ENCODE measurements around the gene AMIGO3.
"Not testable (repeated sequence)": the region's sequence is repeated elsewhere in the genome, so short reads cannot be mapped to it uniquely, and the experiment has no call there.

AMIGO3 gene

DNA sequence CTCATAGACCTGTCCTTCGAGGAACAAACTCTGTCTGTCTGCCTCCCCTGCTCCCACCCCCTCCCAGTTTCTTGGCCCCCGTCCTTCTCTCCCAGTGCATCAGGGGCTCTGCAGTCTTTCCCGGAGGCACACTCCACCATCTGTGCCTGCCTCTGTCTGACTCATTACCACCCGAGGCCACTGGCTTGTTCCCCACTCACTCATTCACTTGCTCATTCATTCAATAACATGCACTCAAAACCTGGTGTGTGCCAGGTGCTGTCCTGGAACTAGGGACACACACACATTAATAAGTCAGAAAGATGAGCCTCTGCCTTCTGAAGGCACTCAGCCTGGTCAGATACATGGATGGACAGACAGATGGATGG, 12.4 kb downstream of the AMIGO3 start:
- no peak for DNase-seq

GRCh38 chr3:49706456-49707112, 12.9 kb downstream of the AMIGO3 start:
- no peak for DNase-seq

DNA sequence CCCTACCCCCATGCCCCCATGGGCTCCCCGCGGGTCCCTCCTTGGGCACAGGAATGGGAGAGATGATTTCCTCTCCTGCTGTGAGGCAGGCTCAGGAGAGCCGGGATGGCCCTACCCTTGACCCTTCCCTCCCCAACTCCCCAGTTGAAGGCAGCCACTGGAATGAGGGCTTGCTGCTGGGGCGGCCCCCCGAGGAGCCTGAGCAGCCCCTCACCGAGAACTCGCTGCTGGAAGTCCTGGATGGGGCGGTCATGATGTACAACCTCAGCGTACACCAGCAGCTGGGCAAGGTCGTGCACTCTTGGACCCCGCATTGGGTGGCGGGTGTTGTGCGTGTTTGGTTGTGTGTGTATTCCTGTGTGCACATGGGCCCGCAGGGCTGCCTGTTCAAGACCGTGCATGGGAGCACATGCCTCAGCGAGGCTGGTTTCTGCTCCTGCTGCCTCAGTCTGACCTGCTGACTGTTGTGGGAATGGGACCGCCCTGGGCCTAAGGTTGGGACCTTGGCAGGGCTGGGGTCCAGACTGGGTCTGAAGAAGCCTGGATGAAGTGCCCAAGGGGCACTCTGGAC, 14.0 kb downstream of the AMIGO3 start:
- DNase-seq = no peak

DNA sequence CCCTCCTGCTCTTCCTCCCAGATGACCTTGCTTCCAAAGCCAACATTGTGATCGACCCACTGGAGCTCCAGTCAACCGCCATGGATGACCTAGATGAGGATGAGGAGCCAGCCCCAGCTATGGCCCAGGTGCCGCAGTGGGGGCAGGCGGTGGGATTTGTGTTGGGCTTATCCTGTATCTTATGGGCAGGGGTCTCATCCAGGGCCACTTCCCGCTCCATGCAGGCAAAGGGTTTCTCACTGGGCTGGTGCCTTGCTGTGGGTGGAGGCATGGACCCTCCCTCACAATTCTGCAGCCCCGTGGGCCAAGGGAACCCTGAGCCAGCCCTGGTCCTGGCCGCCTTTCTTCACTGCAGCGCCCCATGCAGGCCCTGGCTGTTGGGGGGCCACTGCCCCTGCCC, 14.9 kb downstream of the AMIGO3 start:
- no peak for DNase-seq

GRCh38 chr3:49703956-49704355, 15.5 kb downstream of the AMIGO3 start:
- DNase-seq = no peak

DNA sequence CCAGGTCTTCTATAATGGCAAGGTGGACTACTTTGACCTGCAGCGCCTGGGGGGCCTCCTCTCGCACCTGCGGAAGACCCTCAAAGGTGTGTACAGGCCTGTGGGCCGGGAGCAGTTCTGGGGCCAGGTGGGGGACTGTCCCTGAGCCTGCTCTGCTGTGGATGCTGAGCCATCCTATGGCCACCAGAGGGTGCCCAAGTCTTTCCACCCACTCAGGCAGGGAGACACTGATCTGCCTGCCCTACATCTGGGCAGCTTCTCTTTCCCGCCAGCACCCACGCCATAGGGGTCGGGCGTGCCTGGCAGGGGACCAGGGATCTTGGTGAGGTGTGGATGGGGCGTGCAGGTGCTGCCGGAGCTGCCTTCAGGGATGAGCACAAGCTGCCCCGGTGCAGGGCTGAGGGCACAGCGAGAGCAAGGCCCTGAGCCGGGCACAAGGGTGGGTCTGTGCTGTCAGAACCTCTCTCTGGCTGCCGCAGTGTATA, 16.0 kb downstream of the AMIGO3 start:
- peak; percentile 73 for DNase-seq

DNA sequence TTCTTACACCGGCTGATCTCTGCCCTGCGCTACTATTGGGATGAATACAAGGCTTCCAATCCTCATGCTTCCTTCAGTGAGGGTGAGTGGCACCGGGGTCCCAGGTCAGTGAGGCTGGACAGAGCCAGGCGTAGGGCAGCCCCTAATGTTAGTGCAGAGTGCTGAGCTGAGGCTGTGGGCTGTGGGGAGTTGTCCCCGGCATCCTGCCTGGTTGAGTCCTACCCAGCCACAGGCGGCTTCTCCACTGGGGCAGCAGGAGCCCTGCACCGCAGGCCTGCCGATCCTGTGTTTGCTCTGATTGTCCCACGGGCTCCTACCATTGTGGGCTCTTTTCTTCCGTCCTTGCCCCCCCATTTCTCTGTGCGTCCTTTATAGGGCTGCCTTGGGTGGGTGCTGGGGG, 16.8 kb downstream of the AMIGO3 start:
- no peak for DNase-seq

DNA sequence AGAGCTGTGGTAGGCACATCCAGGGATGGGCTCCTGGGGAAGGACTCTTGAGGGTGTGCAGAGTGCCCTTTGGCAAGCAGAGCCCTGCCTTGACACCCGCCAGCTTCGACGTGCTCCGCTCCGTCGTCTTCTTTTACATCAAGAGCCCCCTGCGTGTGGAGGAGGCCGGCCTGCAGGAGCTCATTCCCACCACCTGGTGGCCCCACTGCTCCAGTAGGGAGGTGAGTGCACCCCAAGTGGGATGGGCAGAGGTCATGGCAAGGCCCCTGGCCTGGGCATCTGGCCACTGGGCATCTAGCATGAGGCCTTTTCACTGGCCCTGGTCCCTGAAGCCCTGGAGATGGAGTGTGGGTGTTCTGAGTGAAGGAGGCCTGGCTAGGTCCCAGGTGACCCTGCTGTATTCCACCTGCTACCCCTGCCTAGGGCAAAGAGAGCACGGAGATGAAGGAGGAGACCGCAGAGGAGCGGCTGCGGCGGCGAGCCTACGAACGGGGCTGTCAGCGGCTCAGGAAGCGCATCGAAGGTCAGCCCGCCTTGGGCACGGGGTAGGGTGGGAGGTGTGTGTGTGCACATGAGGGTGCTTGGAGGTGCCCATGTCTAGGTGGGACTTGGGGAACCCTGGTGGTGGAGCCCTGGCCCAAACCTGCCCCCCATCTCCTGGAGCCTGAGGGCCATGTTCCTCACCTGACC, 18.0 kb downstream of the AMIGO3 start:
- no peak for DNase-seq

- no peak for DNase-seq
These were observed 18.9 kb downstream of the AMIGO3 start for GRCh38 chr3:49700453-49701128.

- DNase-seq = no peak
These were observed 19.5 kb downstream of the AMIGO3 start for GRCh38 chr3:49700014-49700413.

DNA sequence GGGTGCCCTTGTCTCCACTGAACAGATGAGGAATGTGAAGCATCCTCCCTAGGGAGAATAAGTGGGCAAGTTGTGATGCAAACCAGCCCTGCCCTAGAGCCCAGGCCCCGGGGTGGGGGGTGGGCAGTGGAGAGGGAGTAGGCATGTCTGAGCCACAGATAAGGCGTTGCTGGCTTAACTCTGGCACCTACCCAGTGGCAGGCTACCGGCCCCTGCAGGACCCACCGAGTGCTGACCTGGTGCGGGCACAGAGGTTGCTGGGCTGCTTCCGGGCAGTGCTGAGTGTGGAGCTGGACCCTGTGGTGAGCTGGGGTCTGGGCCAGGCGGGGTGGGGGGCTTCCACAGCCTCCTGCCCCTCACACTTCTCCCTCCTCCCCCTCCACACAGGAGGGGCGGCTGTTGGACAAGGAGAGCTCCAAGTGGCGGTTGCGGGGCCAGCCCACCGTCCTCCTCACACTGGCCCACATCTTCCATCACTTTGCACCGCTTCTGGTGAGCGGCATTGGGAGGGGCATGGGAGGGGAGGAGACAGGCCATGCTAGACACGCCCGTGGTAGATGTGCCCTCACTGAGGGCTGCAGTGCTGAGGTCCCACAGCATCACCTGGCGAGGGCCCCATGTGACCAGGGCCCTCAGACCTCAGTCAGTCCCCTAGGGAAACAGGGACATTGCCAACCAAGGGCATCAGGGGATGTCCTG, 20.1 kb downstream of the AMIGO3 start:
- DNase-seq = no peak

GRCh38 chr3:49695350-49696015, 24.0 kb downstream of the AMIGO3 start:
- DNase-seq = not testable (repeated sequence)

- DNase-seq = not testable (repeated sequence)
These were observed 24.9 kb downstream of the AMIGO3 start for GRCh38 chr3:49694409-49695070.

- DNase-seq = not testable (repeated sequence)
These were observed 28.0 kb downstream of the AMIGO3 start for GRCh38 chr3:49691481-49691880.

DNA sequence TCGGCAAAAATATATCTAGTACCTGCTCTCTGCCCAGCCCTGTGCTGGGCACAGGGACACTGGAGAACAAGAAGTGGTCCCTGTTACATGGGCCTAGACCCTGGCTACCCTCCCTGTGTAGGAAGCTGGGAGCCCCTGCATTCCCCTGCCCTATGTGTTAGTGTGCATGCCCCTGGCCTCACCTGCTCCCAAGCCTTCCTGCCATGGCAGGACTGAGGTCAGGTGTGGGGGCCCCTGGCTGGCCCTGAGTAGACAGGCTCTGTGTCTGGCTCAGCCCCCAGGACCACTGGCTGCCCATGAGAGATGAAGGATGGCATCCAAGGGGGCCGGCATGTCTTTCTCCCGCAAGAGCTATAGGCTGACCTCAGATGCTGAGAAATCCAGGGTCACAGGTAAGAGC, 28.6 kb downstream of the AMIGO3 start:
- DNase-seq = not testable (repeated sequence)

GRCh38 chr3:49689908-49690624, 29.4 kb downstream of the AMIGO3 start:
- DNase-seq = not testable (repeated sequence)

DNA sequence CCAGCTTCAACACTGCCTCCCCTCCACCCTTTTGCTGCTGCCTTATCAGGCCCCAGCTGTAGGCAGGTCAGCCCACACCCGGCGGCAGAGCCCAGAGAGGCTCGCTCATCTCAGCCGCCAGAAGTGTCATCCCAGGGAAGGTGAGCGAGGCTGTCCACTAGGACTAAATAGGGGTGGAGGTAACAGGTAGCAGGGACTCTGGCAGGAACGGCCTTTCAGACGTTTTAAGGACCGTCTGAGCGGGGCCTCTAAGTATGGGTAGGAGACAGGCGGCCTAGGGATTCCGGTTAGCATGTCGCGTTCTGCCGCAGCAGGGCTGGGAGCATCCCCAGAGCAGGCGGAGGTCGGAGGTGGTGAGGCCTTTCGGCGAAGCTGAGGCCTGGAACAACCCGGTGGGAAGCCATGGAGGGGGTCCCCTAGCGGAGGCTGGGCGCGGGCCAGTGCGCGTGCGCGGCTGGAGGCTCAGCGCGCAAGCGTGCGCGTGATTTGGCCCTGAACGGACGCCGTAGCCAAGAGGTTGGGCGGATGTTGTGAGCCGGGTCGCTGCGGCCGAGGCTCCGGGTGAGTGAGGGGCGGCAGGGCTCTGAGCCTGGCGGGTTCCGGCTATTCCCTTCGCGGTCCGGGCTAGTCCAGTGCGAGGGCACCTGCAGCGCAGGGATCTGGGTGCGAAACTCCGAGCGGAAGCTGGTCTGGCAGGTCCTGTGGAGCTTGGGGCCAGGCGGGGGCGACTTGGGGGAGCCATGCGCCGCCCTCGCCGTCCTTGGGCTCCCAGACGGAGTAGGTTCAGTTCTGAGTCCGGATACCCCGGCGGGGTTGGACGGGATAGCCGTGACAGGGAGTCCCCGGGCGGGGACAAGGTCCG, 30.2 kb downstream of the AMIGO3 start, which contains the start of the genes MST1 and RNF123:
MST1 (minus strand) TSS at position 429 of the 862 bp plus-strand sequence. CDS start 783 bp downstream, outside the sequence.
RNF123 (plus strand) TSS at position 512 of the 862 bp plus-strand sequence. CDS start 1,609 bp downstream, outside the sequence.
- DNase-seq = peak; percentile 95

GRCh38 chr3:49688338-49689045, 31.0 kb downstream of the AMIGO3 start:
- DNase-seq = not testable (repeated sequence)

DNA sequence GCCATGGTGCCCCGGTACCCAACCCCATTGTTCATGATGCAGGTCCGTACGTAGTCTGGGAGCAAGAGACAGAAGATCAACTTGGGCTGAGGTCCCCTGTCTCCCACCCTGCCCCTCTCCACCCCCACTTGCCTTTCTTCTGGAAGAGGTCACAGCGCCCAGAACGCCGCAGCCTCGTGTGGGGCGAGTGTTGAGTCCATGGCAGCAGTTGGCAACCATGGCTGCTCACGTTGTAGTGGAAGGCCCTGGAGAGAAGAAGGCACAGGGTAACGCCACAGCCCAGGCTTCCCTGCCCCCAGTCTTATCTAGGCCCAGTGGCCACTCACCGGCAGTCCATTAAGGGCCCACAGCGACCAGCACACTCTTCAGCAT, 32.1 kb downstream of the AMIGO3 start:
- not testable (repeated sequence) for DNase-seq
